WTC11 (cell line): ENCODE results near the gene ADGRL4. TPM values are rescaled to one million over a fixed set of nuclear protein-coding genes. Genes with fewer than 3 reads are reported as not detected.
"Not testable (repeated sequence)": the region's sequence is repeated elsewhere in the genome, so short reads cannot be mapped to it uniquely, and the experiment has no call there.

Source experiments
- ATAC-seq: fragments of 200-7000 bp; cut with Tn5 transposase; 2 replicates; pipeline ENCODE4 v1.10.0; 2021; ENCODE audit warnings: mild to moderate bottlenecking, moderate library complexity
- CTCF ChIA-PET: fragments of 300-600 bp; sonication (Branson Sonifier 250); formaldehyde crosslinking; loops from one replicate; lab custom pipeline; 2021; ENCODE audit warnings: antibody characterized with exemption; lab: Charles Lee
- POLR2A ChIA-PET: fragments of 350-600 bp; sonication (Branson Sonifier 250); formaldehyde crosslinking; loops from one replicate; lab custom pipeline; 2021; ENCODE audit warnings: antibody characterized with exemption; lab: Charles Lee
- DNase-seq: peaks from one replicate; pipeline ENCODE4 v3.0.0; 2021; ENCODE audit warnings: low spot score
- H3K27ac Mint-ChIP-seq: 2 replicates; pipeline ENCODE4 v1.8.0; 2021; ENCODE audit warnings: mixed read lengths
- H3K27me3 Mint-ChIP-seq: 2 replicates; pipeline ENCODE4 v1.8.0; 2021; ENCODE audit warnings: low read depth, mild to moderate bottlenecking, moderate library complexity, mixed read lengths
- H3K36me3 Mint-ChIP-seq: 2 replicates; pipeline ENCODE4 v1.8.0; 2021; ENCODE audit warnings: mixed read lengths
- H3K4me1 Mint-ChIP-seq: 2 replicates; pipeline ENCODE4 v1.8.0; 2022; ENCODE audit warnings: mixed read lengths
- H3K4me3 Mint-ChIP-seq: 2 replicates; pipeline ENCODE4 v1.8.0; 2021; ENCODE audit warnings: mild to moderate bottlenecking, moderate library complexity, mixed read lengths
- H3K9me3 Mint-ChIP-seq: 2 replicates; pipeline ENCODE4 v1.8.0; 2021; ENCODE audit warnings: mixed read lengths
- CREM ChIP-seq: sonication (generic); formaldehyde crosslinking; IDR thresholded peaks from 2 replicates; pipeline ENCODE4 v1.8.1; 2022; ENCODE audit warnings: mild to moderate bottlenecking, missing genetic modification reagents, moderate library complexity
- ELF4 ChIP-seq: sonication (generic); formaldehyde crosslinking; IDR thresholded peaks from 2 replicates; pipeline ENCODE4 v1.8.1; 2022; ENCODE audit warnings: low read depth, mild to moderate bottlenecking, moderate library complexity, missing genetic modification reagents
- HMGA2 ChIP-seq: fragments of 250-450 bp; sonication (Bioruptor Pico); IDR thresholded peaks from 2 replicates; pipeline ENCODE4 v1.4.0; 2021; ENCODE audit warnings: mild to moderate bottlenecking, moderate library complexity
- HMGXB4 ChIP-seq: sonication (generic); formaldehyde crosslinking; IDR thresholded peaks from 2 replicates; pipeline ENCODE4 v1.8.1; 2023; ENCODE audit warnings: mild to moderate bottlenecking, moderate library complexity, missing genetic modification reagents
- MLX ChIP-seq: sonication (generic); formaldehyde crosslinking; IDR thresholded peaks from 2 replicates; pipeline ENCODE4 v1.8.1; 2023; ENCODE audit warnings: mild to moderate bottlenecking, missing genetic modification reagents, moderate library complexity
- MXD4 ChIP-seq: fragments of 250-450 bp; sonication (Bioruptor Pico); IDR thresholded peaks from 2 replicates; pipeline ENCODE4 v1.8.0; 2021; ENCODE audit warnings: mild to moderate bottlenecking, moderate library complexity, borderline replicate concordance
- MYBL2 ChIP-seq: sonication (generic); formaldehyde crosslinking; IDR thresholded peaks from 2 replicates; pipeline ENCODE4 v1.8.1; 2023; ENCODE audit warnings: mild to moderate bottlenecking, moderate library complexity, missing genetic modification reagents
- SMAD3 ChIP-seq: sonication (generic); formaldehyde crosslinking; IDR thresholded peaks from 2 replicates; pipeline ENCODE4 v1.8.0; 2022; ENCODE audit warnings: missing genetic modification reagents, mild to moderate bottlenecking, borderline replicate concordance
- STAT6 ChIP-seq: sonication (generic); formaldehyde crosslinking; conservative IDR thresholded peaks from 2 replicates; pipeline ENCODE4 v1.8.1; 2023; ENCODE audit warnings: mild to moderate bottlenecking, low read depth, missing genetic modification reagents, moderate library complexity
- TEAD4 ChIP-seq: sonication (generic); formaldehyde crosslinking; IDR thresholded peaks from 2 replicates; pipeline ENCODE4 v1.8.0; 2022; ENCODE audit warnings: mild to moderate bottlenecking, missing genetic modification reagents
- USF2 ChIP-seq: sonication (generic); formaldehyde crosslinking; IDR thresholded peaks from 2 replicates; pipeline ENCODE4 v1.8.1; 2023; ENCODE audit warnings: mild to moderate bottlenecking, missing genetic modification reagents, moderate library complexity
- ZMAT4 ChIP-seq: fragments of 250-450 bp; sonication (Bioruptor Pico); IDR thresholded peaks from 2 replicates; pipeline ENCODE4 v1.9.0; 2021; ENCODE audit warnings: mild to moderate bottlenecking
- ZNF121 ChIP-seq: sonication (generic); formaldehyde crosslinking; IDR thresholded peaks from 2 replicates; pipeline ENCODE4 v1.8.0; 2023; ENCODE audit warnings: missing genetic modification reagents
- ZNF138 ChIP-seq: sonication (generic); formaldehyde crosslinking; conservative IDR thresholded peaks from 2 replicates; pipeline ENCODE4 v1.8.1; 2022; ENCODE audit warnings: mild to moderate bottlenecking, moderate library complexity, missing genetic modification reagents
- ZNF317 ChIP-seq: sonication (generic); formaldehyde crosslinking; IDR thresholded peaks from 2 replicates; pipeline ENCODE4 v1.8.1; 2023; ENCODE audit warnings: low read depth, mild to moderate bottlenecking, moderate library complexity, missing genetic modification reagents, borderline replicate concordance
- ZNF396 ChIP-seq: fragments of 250-450 bp; sonication (Bioruptor Pico); IDR thresholded peaks from 2 replicates; pipeline ENCODE4 v1.8.0; 2021; ENCODE audit warnings: mild to moderate bottlenecking, moderate library complexity, borderline replicate concordance
- ZNF416 ChIP-seq: fragments of 250-450 bp; sonication (Bioruptor Pico); IDR thresholded peaks from 2 replicates; pipeline ENCODE4 v1.9.0; 2021; ENCODE audit warnings: mild to moderate bottlenecking, inconsistent platforms
- ZNF423 ChIP-seq: fragments of 250-450 bp; sonication (Bioruptor Pico); IDR thresholded peaks from 2 replicates; pipeline ENCODE4 v2.1.2; 2022; ENCODE audit warnings: mild to moderate bottlenecking, moderate library complexity
- ZNF425 ChIP-seq: fragments of 250-450 bp; sonication (Bioruptor Pico); conservative IDR thresholded peaks from 2 replicates; pipeline ENCODE4 v1.9.0; 2021; ENCODE audit warnings: mild to moderate bottlenecking
- total RNA-seq: library from RNA; stranded (reverse); gene quantifications from 3 replicates; pipeline ENCODE4 v1.2.3, GENCODE V29; 2021

ADGRL4 gene
- total RNA-seq, 1 experiment from 2014 or later: 0.37 TPM

- TF ChIP-seq ZNF425 (no peak), ZNF423 (no peak)
Observed at GRCh38 chr1:78980511-78980910, 26.0 kb downstream of the ADGRL4 start (continued).

- H3K4me3 Mint-ChIP-seq: no peak overlapping the region
- peaks cover 5% of the 10 kb centered on the region for H3K4me1 Mint-ChIP-seq
- peaks cover 24% of the 10 kb centered on the region for H3K27me3 Mint-ChIP-seq
- POLR2A ChIA-PET: no interaction called here
- DNase-seq (no peak), ATAC-seq (peak; percentile 52)
- H3K27ac Mint-ChIP-seq: no peak overlapping the region
- peaks cover 19% of the 10 kb centered on the region for H3K36me3 Mint-ChIP-seq
- peaks cover 24% of the 10 kb centered on the region for H3K9me3 Mint-ChIP-seq
- TF ChIP-seq TEAD4 (CRISPR knock-in tag) (no peak), STAT6 (CRISPR knock-in tag) (no peak), ZNF138 (CRISPR knock-in tag) (no peak), HMGA2 (no peak), ZNF121 (CRISPR knock-in tag) (no peak), USF2 (CRISPR knock-in tag) (no peak)
- CTCF ChIA-PET: no interaction called here
Observed at GRCh38 chr1:78972723-78973122, 33.8 kb downstream of the ADGRL4 start.

GRCh38 chr1:78967091-78967490 lies 39.4 kb downstream of the ADGRL4 start:
- not testable (repeated sequence) for H3K4me1 Mint-ChIP-seq

GRCh38 chr1:78958711-78959110 lies 47.8 kb downstream of the ADGRL4 start:
- Mint-ChIP-seq H3K36me3 (no peaks in the 10 kb centered on the region), H3K27ac (no peak overlapping the region), H3K27me3 (no peaks in the 10 kb centered on the region), H3K4me1 (no peaks in the 10 kb centered on the region), H3K4me3 (no peak overlapping the region), H3K9me3 (peaks cover 10% of the 10 kb centered on the region; the same call in 1 of the 2 replicates)
- CTCF ChIA-PET: no interaction called here
- POLR2A ChIA-PET: no interaction called here
- ATAC-seq (no peak), DNase-seq (no peak)
- TF ChIP-seq MXD4 (CRISPR knock-in tag) (no peak), ELF4 (CRISPR knock-in tag) (no peak)

More at GRCh38 chr1:78967091-78967490, 39.4 kb downstream of the ADGRL4 start:
- H3K9me3 Mint-ChIP-seq: peaks cover 64% of the 10 kb centered on the region
- H3K4me3 Mint-ChIP-seq, POLR2A ChIA-PET, CTCF ChIA-PET, H3K27ac Mint-ChIP-seq, DNase-seq, ATAC-seq: not testable (repeated sequence)
- peaks cover 42% of the 10 kb centered on the region for H3K36me3 Mint-ChIP-seq
- H3K27me3 Mint-ChIP-seq: peaks cover 37% of the 10 kb centered on the region

GRCh38 chr1:78950826-78951225 lies 55.7 kb downstream of the ADGRL4 start:
- H3K4me1 Mint-ChIP-seq: no peaks in the 10 kb centered on the region
- no peak overlapping the region for H3K27ac Mint-ChIP-seq
- ATAC-seq (no peak), DNase-seq (no peak)
- ChIA-PET CTCF (no interaction called here), POLR2A (no interaction called here)
- H3K4me3 Mint-ChIP-seq: no peak overlapping the region
- no peaks in the 10 kb centered on the region for H3K36me3 Mint-ChIP-seq
- no peaks in the 10 kb centered on the region for H3K27me3 Mint-ChIP-seq
- no peak for TF ChIP-seq ZNF416 (CRISPR knock-in tag)
- TF ChIP-seq MLX (CRISPR knock-in tag): no peak
- no peak for TF ChIP-seq MYBL2 (CRISPR knock-in tag)
- TF ChIP-seq ZMAT4 (CRISPR knock-in tag): no peak
- TF ChIP-seq ZNF396: no peak
- TF ChIP-seq HMGXB4 (CRISPR knock-in tag): no peak
- TF ChIP-seq ZNF317 (CRISPR knock-in tag): no peak
- no peak for TF ChIP-seq SMAD3 (CRISPR knock-in tag)
- no peak for TF ChIP-seq CREM (CRISPR knock-in tag)
- no peaks in the 10 kb centered on the region for H3K9me3 Mint-ChIP-seq
